Measurements from ENCODE around the gene PTPN23.

DNA sequence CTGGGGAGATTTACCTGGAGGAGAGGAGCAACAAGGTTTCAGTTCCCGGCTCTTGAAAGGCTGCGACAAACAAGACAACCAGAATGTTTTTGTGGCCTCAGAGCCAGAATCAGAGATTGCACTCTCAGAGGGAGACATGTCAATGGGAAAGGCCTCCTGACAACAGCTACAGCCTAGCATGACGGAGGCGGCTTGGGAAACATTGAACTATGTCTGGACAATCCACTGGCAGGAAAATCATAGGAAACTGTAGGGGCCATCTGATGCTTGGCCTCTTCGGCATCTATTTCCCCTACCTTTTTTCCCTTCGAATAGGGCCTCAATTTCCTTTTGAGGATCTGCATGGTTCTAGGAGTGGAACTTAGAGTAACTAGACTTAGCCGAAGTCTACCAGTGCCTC, 13.2 kb upstream of the PTPN23 start:
- TF ChIP-seq POLR2A (IDR thresholded peaks at IDR 0.05) (no peak), CTCF (IDR thresholded peaks at IDR 0.05) (no peak)

Data from heart left ventricle (tissue), 13 donors.